GF-D8 (cell line): ENCODE results near the gene IGDCC3.
A peak's percentile ranks its signal among the peaks of the same experiment; 100 is the strongest.

Experiments used
- DNase-seq: peaks from one replicate; lab custom pipeline; 2025; lab: John Stamatoyannopoulos, UW

The IGDCC3 gene

GRCh38 chr15:65386886-65387285 lies 9.1 kb upstream of the IGDCC3 start:
- DNase-seq: no peak

- no peak for DNase-seq
Measured at GRCh38 chr15:65386376-65386775, 8.6 kb upstream of the IGDCC3 start.

- DNase-seq: no peak
Measured at GRCh38 chr15:65385870-65386258, 8.1 kb upstream of the IGDCC3 start.

- DNase-seq: peak; percentile 34
Measured at GRCh38 chr15:65384895-65385869, 7.4 kb upstream of the IGDCC3 start.

GRCh38 chr15:65384505-65384894 lies 6.7 kb upstream of the IGDCC3 start:
- no peak for DNase-seq

GRCh38 chr15:65383991-65384390 lies 6.2 kb upstream of the IGDCC3 start:
- no peak for DNase-seq

- no peak for DNase-seq
Measured at GRCh38 chr15:65383456-65383855, 5.7 kb upstream of the IGDCC3 start.

- DNase-seq: no peak
Measured at GRCh38 chr15:65382921-65383320, 5.1 kb upstream of the IGDCC3 start.

GRCh38 chr15:65382146-65382491 lies 4.3 kb upstream of the IGDCC3 start:
- DNase-seq: no peak

GRCh38 chr15:65381445-65382145 lies 3.8 kb upstream of the IGDCC3 start:
- DNase-seq: no peak

GRCh38 chr15:65379986-65380385 lies 2.2 kb upstream of the IGDCC3 start:
- DNase-seq: no peak

GRCh38 chr15:65377105-65377975 lies 462 bp downstream of the IGDCC3 start:
- no peak for DNase-seq

GRCh38 chr15:65376767-65377104 lies 1.1 kb downstream of the IGDCC3 start:
- no peak for DNase-seq

- DNase-seq: no peak
Measured at GRCh38 chr15:65375871-65376607, 1.8 kb downstream of the IGDCC3 start.

GRCh38 chr15:65374821-65375401 lies 2.9 kb downstream of the IGDCC3 start:
- no peak for DNase-seq

- no peak for DNase-seq
Measured at GRCh38 chr15:65374334-65374733, 3.5 kb downstream of the IGDCC3 start.

- DNase-seq: no peak
Measured at GRCh38 chr15:65373163-65373651, 4.6 kb downstream of the IGDCC3 start.

- no peak for DNase-seq
Measured at GRCh38 chr15:65372787-65373067, 5.1 kb downstream of the IGDCC3 start.

- DNase-seq: no peak
Measured at GRCh38 chr15:65371976-65372786, 5.6 kb downstream of the IGDCC3 start.

- DNase-seq: no peak
Measured at GRCh38 chr15:65370885-65371284, 6.9 kb downstream of the IGDCC3 start.

- no peak for DNase-seq
Measured at GRCh38 chr15:65369651-65370050, 8.2 kb downstream of the IGDCC3 start.
